ENCODE results near the gene TMEM59.

The TMEM59 gene

DNA sequence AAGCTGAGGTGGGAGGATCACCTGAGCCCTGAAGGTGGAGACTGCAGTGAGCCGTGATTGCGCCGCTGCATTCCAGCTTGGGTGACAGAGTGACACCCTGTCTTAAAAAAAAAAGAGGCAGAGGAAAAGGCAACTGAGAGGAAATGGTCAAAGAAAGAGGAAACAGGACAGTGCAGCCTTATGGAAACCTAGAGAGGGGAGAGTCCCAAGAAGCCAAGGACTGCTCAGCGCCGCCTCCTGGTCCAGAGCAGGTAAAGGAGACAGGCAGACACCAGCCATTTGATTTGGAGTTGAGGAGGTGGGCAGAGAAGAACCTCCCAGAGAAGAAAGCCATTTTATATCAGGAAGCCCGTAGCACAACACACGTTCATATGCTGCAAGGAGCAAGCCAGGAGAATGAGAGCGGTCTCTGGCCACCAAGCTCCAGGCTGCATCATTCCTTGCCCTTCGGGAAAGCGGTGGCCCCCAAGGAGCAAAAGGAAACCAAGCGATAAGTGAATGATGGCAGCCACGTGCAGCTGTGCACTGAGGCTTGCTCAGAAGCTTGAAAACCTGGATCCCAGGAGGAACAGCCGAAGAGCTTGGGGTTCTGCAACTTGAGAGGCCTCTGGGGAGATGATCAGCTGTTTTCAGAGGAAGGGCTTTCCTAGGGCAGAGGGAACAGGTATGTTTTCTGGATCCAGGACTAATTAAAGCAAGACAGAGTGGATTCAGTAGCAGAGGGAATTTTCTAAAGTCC lies 73.1 kb downstream of the TMEM59 start:
- FAIRE-seq (no peak), DNase-seq (ENCODE audit: insufficient read length, low spot score) (no peak)

More for the DNA sequence above, 73.1 kb downstream of the TMEM59 start:
- TF ChIP-seq CTCF (IDR thresholded peaks at IDR 0.05; ENCODE audit: insufficient read depth, missing control alignments) = no peak
